Thyroid gland (tissue), 4 donors: Measurements from ENCODE around the gene PRRX1. TPM values are rescaled to one million over a fixed set of nuclear protein-coding genes. Genes with fewer than 3 reads are reported as not detected.
A peak's percentile ranks its signal among the peaks of the same experiment; 100 is the strongest.

Source experiments
- DNase-seq, 2 donors: peaks; one replicate each; pipeline ENCODE4 v3.0.0-alpha.2; 2019
- H3K27ac ChIP-seq, 3 donors: fragments of 200-600 bp; sonication (generic); 1 replicate in 2 of 3; 2 replicates in 1 of 3; pipeline ENCODE4 v1.5.1; 2016 to 2019; ENCODE audit warnings: mild to moderate bottlenecking in 1 of 3, moderate library complexity in 1 of 3
- H3K27me3 ChIP-seq: fragments of 200-600 bp; sonication (generic); one replicate; pipeline ENCODE4 v1.5.1; 2019
- H3K36me3 ChIP-seq, 2 donors: fragments of 200-600 bp; sonication (generic); one replicate each; pipeline ENCODE4 v1.5.1; 2016 to 2019
- H3K4me1 ChIP-seq, 2 donors: fragments of 200-600 bp; sonication (generic); one replicate each; pipeline ENCODE4 v1.5.1; 2017 to 2019
- H3K4me3 ChIP-seq, 3 donors: fragments of 200-600 bp; sonication (generic); replicated peaks in 1 of 3; 1 replicate in 2 of 3; 2 replicates in 1 of 3; pipeline ENCODE4 v1.5.1; 2016; ENCODE audit warnings: mild to moderate bottlenecking in 1 of 3
- H3K9me3 ChIP-seq: fragments of 200-600 bp; sonication (generic); one replicate; pipeline ENCODE4 v1.5.1; 2017
- CTCF ChIP-seq, 6 experiments: fragments of 200-600 bp in 3 of 6; fragments of 450-650 bp in 3 of 6; sonication (generic) in 3 of 6; IDR thresholded peaks; one replicate each; pipeline ENCODE4 v1.5.1; 2016 to 2019; ENCODE audit warnings: antibody characterized with exemption in 6 of 6, mild to moderate bottlenecking in 2 of 6, inconsistent platforms in 1 of 6, moderate library complexity in 1 of 6
- POLR2A ChIP-seq, 2 donors: fragments of 450-650 bp; IDR thresholded peaks; one replicate each; pipeline ENCODE4 v1.6.1; 2017; ENCODE audit warnings: antibody characterized with exemption in 2 of 2, mild to moderate bottlenecking in 2 of 2, moderate library complexity in 1 of 2
- WGBS, 2 donors: methylation state at CpG; one replicate each; pipeline ENCODE4 v1.1.5; 2017; 5-methylcytosine and 5-hydroxymethylcytosine counted together
- intact Hi-C: fragments of 100-400 bp; cut with DNase I; formaldehyde crosslinking; loops from one replicate; pipeline ENCODE4 v1.15.1; 2023
- total RNA-seq, 4 donors: library from RNA; depleted of rRNA; stranded (reverse); fragments of >200 nt; gene quantifications; one replicate each; pipeline ENCODE4 v1.2.3, GENCODE V29; 2016

The PRRX1 gene
- total RNA-seq, 4 donors from 2014 or later = 56.4 to 87.3 (median 59.8) TPM

GRCh38 chr1:170664828-170665612 is 1.1 kb downstream of the PRRX1 start:
- TF ChIP-seq POLR2A (IDR thresholded peaks at IDR 0.05) (peak in 1 of 2 donors; percentile 6), CTCF (IDR thresholded peaks at IDR 0.05) (peak in 1 of 6 experiments; percentile 11)
- Histone ChIP-seq H3K4me3 (peak overlapping the region; percentile 35 to 50 (median 41)), H3K9me3 (no peaks in the 10 kb centered on the region), H3K4me1 (peaks cover 9 to 30% of the 10 kb centered on the region in 2 donors), H3K27ac (peak overlapping the region; percentile 72 to 95 (median 81)), H3K36me3 (no peaks in the 10 kb centered on the region), H3K27me3 (peaks cover 9% of the 10 kb centered on the region)
- DNase-seq = peak; percentile 40 to 42
- intact Hi-C loops = no loop called here
- WGBS, 2 donors = 15 to 21% methylated on average over 26 to 32 of the region's 37 CpGs

- Histone ChIP-seq H3K27me3 (peaks cover 3% of the 10 kb centered on the region), H3K27ac (peak overlapping the region; percentile 72 to 95 (median 81)), H3K4me1 (peaks cover 9 to 30% of the 10 kb centered on the region in 2 donors), H3K4me3 (peak overlapping the region in 1 of 3 donors; percentile 41), H3K36me3 (no peaks in the 10 kb centered on the region), H3K9me3 (no peaks in the 10 kb centered on the region)
- WGBS, 2 donors = 46 to 50% methylated on average over 14 of the region's 14 CpGs
- no peak for TF ChIP-seq CTCF (IDR thresholded peaks at IDR 0.05)
- TF ChIP-seq POLR2A (IDR thresholded peaks at IDR 0.05) = no peak
- DNase-seq = no peak
- intact Hi-C loops = no loop called here
Observed at GRCh38 chr1:170665629-170666028, 1.7 kb downstream of the PRRX1 start.

- TF ChIP-seq POLR2A (IDR thresholded peaks at IDR 0.05) = no peak
- TF ChIP-seq CTCF (IDR thresholded peaks at IDR 0.05) = no peak
- intact Hi-C loops = no loop called here
- peaks cover 0 to 20% of the 10 kb centered on the region in 2 donors for H3K4me1 ChIP-seq
- no peaks in the 10 kb centered on the region for H3K27me3 ChIP-seq
- H3K9me3 ChIP-seq = no peaks in the 10 kb centered on the region
- H3K27ac ChIP-seq = peak overlapping the region; percentile 62 to 95 (median 66)
- peak overlapping the region in 1 of 3 donors; percentile 5 for H3K4me3 ChIP-seq
- WGBS, 2 donors = 28 to 33% methylated on average over 30 to 32 of the region's 32 CpGs
- no peak for DNase-seq
- no peaks in the 10 kb centered on the region for H3K36me3 ChIP-seq
Observed at GRCh38 chr1:170666541-170667254, 2.8 kb downstream of the PRRX1 start.

- Histone ChIP-seq H3K27me3 (no peaks in the 10 kb centered on the region), H3K9me3 (no peaks in the 10 kb centered on the region), H3K4me1 (peaks cover 0 to 12% of the 10 kb centered on the region in 2 donors), H3K4me3 (peak overlapping the region in 1 of 3 donors; percentile 1), H3K36me3 (no peaks in the 10 kb centered on the region), H3K27ac (peak overlapping the region; percentile 62 to 95 (median 66))
- no peak for DNase-seq
- no peak for TF ChIP-seq CTCF (IDR thresholded peaks at IDR 0.05)
- intact Hi-C loops = no loop called here
- 32 to 54% methylated on average over 33 of the region's 33 CpGs for WGBS, 2 donors
Observed at GRCh38 chr1:170668209-170669106, 4.5 kb downstream of the PRRX1 start.
